HG03558 (cell line): ENCODE results near the gene ACTRT3.

Experiments
- ATAC-seq: cut with Tn5 transposase; IDR thresholded peaks from one replicate; pipeline ENCODE4 v1.9.1; 2021; ENCODE audit warnings: moderate number of reproducible peaks; ENCODE audit not compliant: unreplicated experiment; ENCODE audit errors: extremely low read depth

The ACTRT3 gene

DNA sequence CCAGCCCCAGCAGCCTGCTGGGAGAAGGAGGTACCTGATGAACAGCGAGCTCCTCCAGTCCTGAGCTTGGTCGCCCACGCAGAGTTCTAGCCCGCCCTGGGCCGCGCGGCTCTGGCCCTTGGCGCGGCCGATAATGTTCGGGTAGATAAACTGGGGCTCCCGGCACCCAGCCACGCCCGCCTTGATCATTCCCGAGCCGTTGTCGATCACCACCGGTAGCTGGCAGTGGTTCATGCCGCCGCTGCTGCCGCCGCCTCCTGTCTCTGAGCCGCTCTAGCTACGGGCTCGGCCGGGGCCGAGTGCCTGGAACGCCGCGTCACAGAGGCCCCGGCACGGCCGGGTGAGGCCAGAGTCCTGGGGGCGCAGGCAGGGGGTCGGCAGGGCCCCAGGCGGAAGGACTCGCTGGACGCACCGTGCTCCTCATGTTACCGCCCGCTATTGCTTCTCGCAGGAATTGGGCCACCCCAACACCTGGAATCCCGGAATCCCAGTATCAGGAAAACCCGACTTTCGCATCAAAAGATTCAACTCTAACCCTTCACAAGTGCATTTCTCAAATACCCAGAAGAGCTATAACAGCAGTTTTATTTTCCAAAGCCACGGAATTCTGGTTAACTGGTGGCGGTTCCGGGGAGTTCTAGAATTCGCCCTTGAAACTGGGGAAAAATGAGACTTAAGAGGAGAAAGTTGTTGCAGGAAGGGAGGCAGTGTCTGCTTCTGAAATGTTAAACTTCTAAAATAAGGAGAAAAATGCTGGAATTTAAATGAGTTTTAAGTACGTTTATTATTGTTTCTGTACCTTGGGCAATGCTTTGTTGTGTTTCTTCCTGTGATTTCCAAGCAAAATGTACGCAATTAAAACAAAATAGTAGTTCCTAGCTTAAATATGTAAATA is at the start of gene ACTRT3:
TSS of gene ACTRT3 (minus strand) at position 275 of the 895 bp plus-strand sequence. CDS start at position 234, 41 bp downstream.
- no peak for ATAC-seq

DNA sequence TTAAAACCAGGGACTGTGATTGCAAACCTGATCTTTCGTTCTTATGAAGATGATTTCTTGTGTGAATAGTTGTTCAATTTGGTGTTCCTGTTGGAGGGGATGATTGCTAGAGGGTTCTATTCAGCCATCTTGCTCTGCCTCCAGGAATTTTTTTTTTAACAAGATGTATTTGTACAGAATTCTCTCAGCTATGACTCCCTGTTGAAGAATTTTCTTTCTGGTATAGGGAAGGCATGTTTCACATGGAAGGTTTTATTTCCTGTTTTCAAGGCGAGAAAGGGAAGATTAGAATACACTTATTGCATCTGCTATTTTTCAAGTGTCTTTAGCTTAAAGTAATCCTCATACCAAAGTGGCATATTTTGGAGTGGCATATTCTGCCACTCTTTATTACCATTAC is 49.0 kb upstream of the ACTRT3 start:
- no peak for ATAC-seq

DNA sequence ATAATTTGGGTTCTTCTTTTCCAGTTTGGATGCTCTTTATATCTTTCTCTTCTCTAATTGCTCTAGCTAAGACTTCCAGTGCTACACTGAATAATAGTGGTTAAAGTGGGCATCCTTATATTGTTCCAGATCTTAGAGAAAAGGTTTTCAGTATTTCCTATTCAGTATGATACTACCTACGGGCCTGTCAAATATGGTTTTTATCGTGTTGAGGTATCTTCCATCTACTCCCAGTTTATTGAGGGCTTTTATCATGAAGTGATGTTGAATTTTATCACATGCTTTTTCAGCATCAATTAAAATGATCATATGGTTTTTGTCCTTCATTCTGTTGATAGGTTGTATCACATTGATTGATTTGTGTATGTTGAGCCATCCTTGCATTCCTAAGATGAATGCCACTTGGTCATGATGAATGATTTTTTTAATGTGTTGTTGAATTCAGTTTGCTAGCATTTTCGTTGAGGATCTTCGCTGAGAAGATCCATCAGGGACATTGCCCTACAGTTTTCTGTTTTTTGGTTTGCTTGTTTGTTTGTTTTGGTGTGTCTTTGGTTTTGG is 46.3 kb upstream of the ACTRT3 start:
- ATAC-seq = no peak

DNA sequence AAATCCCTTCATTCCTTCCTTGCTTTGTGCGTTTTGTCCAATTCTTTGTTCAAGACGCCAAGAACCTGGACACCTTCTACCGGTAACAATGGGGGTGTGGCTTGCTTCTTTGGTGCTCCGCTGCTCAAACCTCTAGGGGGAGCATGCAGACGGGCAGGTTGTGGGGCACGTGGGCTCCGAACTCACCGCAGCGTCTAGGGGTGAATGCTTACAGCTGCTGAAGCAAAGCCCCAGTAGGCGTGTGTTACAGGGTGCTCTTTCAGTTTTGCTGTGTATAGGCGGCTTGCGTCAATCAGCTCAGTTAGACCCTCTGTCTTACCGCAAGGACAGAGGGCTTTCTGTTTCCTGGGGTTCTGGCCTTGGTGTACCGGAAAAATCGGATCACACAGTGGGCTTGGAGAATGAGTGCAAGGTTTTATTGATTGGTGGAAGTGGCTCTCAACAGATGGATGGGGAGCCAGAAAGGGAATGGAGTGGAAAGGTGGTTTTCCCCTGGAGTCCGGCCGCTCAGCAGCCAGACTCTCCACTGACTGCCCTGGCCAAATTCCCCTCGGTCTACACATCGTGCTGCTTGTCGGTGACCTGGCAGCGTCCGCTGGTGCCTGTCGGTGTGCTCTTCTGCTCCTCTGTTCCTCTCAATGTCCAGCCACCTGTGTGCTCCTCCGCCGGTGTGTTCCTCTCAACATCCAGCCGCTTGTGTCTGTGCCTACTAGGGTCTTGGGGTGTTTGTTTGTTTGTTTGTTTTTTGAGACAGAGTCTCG is 44.6 kb upstream of the ACTRT3 start:
- peak; percentile 85 for ATAC-seq

DNA sequence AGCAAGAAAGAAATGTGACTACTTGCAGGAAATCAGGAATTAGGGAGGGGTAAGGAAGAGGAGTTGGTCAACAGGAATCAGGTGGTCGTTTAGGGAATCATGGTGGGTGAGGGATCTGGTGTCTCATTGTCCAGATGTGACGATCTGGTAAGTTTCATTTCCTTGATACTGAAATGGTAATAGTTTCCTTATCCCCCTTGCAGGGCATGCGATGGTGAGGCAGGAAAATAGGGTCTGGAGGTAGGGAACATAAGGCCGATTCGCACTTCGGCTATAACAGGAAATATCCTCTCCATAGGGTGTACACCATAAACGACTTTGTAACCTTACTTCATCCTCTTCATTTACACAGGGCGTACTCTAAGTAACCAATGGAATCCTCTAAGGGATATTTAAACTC is 43.9 kb upstream of the ACTRT3 start:
- ATAC-seq = no peak

DNA sequence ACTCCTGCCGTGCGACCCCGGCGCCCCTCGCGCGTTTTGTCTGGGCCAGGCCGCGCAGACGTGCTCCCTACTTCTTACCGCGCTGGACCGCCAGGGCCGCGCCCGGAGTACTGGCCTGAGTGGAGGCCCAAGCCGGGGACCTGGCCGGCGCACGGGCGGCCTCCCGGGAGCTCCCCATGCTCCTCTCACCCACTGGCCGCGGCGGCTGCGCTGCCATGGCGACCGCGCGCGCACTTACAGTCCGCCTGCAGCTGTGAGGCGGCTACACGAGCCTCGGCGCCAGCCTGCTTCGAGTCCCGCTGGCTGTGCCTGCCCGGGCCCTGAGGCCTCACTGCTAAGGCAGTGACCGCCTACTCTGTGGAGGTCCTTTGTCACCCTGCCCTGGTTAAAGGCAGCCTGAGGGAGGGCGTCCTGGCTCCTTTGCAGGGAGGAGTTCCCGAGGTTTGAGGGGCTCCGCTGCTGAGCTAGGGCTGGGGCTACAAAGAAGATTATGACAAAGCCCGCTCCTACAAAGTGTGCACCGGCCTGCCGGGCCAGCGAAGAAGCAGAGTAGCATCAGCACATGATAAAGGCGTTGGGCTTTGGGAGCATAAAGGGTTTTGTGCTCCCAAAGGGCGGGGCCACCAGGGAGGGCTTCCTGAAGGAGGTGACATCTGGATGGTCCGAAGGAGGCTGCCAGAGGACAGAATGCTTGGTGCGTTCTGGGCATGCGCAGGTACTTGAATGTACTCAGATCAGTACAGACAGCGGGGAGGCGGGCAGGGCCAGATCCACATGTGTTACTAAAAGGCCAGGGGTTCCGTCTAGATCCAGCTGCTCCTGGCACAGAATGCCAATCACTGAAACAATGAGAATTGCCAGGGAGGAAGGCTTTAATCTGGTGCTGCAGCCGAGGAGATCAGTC is 43.2 kb upstream of the ACTRT3 start, which contains the start of the genes LRRC34 and LRRIQ4:
TSS of gene LRRC34 (minus strand) at position 573 of the 904 bp plus-strand sequence. CDS start at position 217, 356 bp downstream.
TSS of gene LRRIQ4 (plus strand) at position 539 of the 904 bp plus-strand sequence. CDS start 9,052 bp downstream, outside the sequence.
- peak; percentile 38 for ATAC-seq

DNA sequence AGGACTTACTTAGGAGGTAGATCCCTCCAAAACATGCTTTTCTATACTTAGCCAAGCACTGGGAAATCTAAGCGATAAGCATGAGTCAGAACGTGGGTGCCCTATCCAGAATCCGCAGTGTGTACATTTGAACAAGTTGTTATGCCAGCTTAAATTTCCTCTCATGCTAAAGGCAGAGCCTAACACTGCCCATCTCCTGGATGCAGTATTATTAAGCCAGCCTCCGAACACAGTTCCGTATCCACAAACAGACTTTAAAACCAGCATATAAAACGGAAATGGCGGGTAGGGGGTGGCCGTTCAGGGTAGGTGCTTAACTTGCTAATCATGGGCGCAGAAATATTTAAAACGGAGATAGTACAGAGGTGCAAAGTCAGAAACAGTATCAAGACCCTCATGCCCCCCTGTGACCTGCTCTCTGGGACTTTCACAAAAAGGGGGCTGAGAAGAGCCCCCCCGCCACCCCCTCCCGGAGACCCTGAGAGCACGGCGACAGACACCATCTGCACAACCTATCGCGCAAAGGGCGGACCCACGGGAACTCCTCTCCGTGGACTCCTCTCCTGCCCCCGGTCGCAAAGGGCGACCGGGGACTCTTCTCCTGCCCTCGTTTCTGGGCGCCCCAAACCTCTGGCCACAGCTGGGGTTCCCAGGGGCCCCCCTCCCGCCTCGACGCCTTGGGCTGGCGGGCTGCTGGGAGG is 42.4 kb upstream of the ACTRT3 start:
- no peak for ATAC-seq

DNA sequence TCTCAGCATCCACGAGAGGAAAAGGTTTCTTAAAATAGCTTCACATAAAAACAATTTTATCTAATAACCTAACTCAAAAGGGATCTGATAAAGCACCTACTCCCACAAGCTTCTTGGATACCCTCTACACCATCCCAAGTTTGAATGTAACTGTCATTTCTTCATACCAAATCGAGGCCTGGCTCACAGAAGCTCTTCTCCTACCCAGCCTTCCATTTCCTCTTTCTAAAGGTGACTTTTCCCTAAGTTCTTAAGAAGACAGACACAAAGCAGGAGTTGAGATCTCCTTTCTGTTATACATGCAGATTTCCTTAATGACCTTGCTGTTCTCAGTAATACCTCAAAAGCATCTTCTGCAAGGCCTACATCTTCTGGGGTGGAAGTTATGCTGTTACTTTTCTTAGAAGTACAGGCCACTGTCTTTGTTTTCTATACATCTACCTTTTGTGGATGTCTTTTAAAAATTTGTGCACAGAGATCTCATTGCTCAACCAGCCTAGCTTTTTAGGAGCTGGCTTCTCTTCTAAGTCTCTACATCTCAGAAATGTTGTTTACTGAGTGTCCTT is 40.0 kb upstream of the ACTRT3 start:
- no peak for ATAC-seq

DNA sequence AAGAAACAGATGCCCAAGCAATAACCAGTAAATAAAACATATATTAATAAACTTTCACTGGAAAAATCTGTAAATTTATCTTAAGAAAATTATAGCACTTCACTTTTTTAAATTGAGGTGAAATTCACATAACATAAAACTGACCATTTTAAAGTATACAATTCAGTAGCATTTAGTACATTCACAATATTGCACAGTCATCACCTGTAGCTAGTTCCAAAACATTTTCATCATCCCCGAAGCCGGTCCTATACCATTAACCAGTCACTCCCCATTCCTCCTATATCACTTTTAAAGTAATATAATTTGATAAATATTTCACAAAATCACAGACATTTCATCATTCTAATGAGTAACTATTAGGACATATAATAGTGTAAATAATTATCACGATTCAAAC is 35.3 kb upstream of the ACTRT3 start:
- ATAC-seq = no peak

DNA sequence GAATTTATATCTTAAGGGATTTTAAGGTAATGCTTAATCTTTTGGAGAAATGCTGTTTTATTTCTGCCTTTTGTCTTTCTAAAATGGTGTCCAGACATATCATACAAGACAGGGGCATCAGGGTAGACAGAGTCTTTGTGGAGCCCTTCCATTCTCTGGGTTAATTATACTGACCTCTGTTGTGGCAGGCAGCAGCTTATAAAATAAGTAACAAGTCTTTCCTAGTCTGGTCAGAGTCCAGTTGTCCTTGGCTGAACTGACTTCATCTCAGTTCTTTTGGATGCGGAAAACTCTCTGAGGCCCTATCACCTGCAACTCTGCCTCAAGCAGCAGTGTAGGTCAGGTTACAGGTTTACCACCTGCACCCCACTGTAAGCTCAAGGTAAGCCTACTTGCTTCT is 23.0 kb upstream of the ACTRT3 start:
- ATAC-seq = no peak

DNA sequence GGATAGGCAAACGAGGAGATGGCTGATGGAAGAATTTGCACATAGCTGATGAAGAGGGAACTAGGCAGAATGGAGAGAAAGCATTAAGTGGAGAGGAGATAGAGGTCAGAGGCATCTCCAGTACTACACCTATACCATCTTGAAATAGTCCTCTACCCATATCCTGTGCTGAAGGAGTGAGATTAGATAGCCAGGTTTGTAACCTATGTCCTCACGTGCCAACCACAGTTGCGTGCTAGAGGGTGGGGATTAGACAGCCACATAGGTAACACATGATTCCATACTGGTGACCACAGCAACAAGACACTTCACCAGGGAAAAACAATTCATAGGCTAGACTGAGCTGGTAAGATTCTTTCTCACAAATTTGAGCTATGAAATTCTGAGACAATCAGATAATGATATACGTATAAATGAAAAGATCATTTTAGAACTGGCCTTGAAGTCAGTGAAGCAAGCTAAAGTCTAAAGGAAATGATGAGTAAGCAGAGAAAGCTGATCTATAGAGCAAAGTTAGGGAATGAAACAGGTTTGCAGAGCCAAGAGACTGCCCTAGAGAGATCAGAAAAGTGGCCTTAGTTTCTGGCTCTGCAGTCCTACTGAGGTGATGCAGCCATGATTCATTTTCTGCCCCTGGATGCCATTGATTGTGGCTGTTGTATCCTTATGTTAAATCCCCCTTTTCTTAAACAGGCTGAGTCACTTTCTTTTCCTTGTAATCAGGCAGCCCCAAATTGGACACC is 21.5 kb upstream of the ACTRT3 start:
- ATAC-seq = no peak

DNA sequence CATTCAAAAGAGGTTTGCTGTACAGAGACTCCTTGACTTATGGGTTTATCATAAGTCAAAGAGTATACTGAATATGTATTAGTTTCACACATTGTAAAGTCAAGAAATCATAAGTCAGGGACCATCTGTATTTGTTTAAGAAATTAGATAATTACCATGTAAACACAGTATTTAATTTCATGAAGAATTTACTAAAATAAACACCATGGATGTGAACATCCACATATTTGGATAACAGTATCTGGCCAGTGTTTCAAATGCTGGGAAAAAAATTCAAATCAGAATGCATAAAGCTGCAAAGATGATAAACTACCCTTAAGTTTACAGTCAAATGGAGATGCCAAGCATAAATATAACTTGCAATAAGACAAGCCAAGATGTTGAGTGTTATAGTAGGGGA is 20.9 kb upstream of the ACTRT3 start:
- no peak for ATAC-seq

DNA sequence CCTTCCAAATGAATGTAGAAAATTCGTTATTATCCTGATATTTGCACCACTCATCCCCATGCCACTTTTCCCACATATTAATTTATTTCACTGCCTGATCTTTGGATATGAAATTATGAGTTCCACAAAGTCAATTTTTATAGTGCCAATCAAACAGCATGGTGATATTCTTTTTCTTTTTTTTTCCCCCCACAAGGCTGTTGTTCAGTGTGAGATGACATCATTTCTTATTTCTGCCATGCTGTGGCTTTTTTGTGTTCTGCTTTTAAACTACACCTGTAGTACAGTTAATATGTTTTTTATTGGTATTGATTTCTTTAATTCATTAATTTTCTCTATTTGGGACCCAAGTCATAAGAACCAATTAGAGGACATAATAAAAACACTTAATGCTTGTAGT is 18.4 kb upstream of the ACTRT3 start:
- ATAC-seq = no peak

DNA sequence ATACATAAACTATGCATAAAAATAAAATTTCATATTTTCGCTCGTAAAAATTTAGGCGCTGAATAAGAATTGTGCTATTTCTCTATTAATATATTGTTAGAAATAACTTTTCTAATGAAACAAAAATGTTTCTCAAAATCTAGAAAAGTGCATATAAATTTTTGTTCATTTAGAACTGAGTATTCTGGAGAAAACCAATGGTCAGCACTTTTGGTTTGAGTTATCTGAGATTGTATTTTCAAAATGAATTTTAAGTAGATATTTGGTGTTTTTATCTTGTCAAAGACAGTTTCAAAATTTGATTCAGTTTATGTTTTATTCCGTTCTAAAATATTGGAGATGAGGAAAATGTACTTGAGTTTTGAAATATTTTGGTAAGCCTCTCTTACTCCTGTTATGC is 17.8 kb upstream of the ACTRT3 start:
- no peak for ATAC-seq

DNA sequence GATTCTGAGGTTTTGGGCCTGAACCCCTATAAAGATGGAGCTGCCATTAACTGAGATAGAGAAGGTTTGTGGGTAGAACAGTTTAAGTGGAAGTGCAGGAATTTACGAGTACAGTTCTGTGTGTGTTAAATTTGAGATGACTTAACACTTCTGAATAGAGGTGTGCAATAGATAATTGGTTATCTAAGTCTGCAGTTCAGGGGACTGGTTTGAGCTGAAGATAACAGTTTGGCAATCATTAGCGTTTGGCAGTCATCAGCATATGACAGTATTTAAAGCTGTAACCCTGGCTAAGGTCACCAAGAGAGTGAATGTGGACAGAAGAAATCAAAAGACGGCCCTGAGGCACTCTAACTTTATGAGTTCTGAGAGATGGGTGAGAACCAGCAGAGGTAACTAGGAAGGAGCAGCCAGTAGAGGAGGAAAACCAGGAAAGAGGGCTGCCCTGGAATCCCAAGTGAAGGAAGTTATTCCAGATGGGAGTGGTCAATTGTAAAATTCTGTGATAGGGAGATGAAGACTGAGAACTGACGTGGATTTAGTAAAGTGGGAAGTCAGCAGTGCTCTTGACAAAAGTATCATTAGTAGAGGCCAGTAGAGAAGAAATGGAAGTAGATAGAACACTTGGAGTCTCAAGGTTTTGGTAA is 12.0 kb upstream of the ACTRT3 start:
- no peak for ATAC-seq

DNA sequence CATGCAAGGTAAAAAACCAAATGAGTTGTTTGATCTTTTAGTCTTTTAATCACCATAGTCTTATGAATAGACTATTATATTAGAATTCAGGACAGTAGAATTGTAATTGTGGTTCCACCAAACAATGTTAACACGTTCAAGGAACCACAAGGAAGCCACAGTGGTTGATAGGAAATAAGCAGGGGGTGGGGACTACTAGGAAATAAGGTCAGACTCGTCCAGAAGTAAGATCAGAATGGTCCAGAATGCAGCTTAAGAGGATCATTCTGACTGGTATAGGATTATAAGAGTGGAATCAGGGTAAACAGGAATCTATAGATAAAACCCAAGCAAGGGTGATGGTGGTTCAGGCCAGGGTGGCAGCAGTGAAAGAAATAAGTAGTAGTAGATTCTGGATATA is 11.4 kb upstream of the ACTRT3 start:
- no peak for ATAC-seq

DNA sequence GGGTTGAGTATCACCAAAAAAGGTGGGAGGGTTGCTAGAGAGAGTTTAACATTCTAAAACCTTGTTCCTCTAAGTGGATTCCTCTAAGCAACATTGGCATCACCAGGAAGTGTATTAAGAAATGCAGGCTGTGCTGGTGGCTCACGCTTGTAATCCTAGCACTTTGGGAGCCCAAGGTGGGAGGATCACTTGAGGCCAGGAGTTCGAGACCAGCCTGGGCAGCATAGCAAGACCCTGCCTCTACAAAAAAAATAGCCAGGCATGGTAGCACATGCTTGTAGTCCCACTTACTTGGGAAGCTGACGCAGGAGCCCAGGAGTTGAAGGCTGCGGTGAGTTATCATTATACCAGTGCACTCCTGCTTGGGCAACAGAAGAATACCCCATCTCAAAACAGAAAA is 8.5 kb upstream of the ACTRT3 start:
- ATAC-seq = no peak

DNA sequence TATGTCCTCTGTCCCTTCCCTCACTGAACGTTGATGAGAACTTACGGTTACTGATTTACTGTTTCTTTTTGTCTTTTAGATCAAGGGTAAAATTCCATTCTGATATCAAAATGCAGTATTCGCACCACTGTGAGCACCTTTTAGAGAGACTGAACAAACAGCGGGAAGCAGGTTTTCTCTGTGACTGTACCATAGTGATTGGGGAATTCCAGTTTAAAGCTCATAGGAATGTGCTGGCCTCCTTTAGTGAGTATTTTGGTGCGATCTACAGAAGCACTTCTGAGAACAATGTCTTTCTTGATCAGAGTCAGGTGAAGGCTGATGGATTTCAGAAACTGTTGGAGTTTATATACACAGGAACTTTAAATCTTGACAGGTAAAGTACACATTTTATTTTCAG is 4.8 kb upstream of the ACTRT3 start:
- ATAC-seq = no peak
